ENCODE measurements around the gene TAS2R42.

Gene TAS2R42

DNA sequence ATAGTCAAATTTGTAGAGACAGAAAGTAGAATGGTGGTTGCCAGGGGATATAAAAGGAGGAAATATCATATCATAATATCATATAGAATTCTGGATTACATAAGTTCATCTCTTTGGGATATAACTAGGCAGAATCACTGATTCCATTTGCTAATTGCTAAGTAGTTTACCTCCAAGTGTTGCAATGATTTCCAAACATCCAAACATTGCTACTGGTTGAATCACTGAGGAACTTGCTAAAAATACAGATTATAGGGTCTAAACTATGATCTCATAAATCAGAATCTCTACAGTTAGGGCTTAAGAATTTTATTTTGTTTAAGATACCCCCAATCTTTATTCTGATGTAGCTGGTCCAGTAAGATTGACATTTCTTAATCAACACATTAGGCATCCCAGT is 16.1 kb upstream of the TAS2R42 start:
- no peak overlapping the region for H3K4me3 ChIP-seq (ENCODE audit: low read depth, low read length)
- TF ChIP-seq, protein P1, sequence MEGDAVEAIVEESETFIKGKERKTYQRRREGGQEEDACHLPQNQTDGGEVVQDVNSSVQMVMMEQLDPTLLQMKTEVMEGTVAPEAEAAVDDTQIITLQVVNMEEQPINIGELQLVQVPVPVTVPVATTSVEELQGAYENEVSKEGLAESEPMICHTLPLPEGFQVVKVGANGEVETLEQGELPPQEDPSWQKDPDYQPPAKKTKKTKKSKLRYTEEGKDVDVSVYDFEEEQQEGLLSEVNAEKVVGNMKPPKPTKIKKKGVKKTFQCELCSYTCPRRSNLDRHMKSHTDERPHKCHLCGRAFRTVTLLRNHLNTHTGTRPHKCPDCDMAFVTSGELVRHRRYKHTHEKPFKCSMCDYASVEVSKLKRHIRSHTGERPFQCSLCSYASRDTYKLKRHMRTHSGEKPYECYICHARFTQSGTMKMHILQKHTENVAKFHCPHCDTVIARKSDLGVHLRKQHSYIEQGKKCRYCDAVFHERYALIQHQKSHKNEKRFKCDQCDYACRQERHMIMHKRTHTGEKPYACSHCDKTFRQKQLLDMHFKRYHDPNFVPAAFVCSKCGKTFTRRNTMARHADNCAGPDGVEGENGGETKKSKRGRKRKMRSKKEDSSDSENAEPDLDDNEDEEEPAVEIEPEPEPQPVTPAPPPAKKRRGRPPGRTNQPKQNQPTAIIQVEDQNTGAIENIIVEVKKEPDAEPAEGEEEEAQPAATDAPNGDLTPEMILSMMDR (IDR thresholded peaks at IDR 0.05; ENCODE audit: control insufficient read depth, extremely low read depth, insufficient read depth), result no peak
- no peak for DNase-seq (ENCODE audit: low read depth)

DNA sequence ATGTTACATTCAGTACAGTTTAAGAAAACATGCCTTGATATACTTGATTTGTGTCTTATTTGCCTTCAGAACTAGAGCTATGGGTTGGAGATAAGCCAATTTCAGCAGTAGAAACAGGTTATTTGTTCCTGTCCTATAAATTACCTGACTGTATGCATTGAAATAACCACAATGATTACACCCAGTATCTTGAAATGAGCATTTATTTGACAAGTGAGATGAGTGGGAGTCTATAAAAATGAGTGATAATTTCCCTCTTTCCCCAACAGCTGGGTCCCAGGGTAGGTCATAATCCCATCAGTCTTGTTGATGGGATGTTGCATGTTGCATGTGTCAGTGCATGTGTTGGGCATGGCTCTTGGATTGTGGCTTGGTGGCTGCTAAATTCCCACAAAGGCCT is 3.7 kb downstream of the TAS2R42 start:
- DNase-seq (ENCODE audit: low read depth), result peak; percentile 52
- H3K4me3 ChIP-seq (ENCODE audit: low read depth, low read length), result no peak overlapping the region
- TF ChIP-seq, protein P1 (IDR thresholded peaks at IDR 0.05; ENCODE audit: control insufficient read depth, extremely low read depth, insufficient read depth), result no peak

DNA sequence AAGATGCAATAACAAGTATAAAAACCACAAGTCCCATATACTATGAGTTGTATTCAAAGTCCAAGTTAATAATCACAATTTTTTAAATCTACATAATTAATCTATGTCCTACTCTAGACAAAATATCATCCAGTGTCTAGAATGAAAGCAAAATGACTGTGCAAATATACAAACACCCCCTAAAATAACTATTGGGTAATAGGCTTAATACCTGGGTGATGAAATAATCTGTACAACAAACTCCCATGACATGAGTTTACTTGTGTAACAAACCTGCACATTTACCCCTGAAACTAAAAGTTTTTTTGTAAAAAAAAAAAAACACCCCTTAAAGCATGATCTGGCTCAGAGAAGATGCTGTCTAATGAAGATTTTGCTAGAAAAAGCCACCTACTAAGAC is 4.2 kb downstream of the TAS2R42 start:
- TF ChIP-seq, protein P1 (IDR thresholded peaks at IDR 0.05; ENCODE audit: control insufficient read depth, extremely low read depth, insufficient read depth), result no peak
- no peak for DNase-seq (ENCODE audit: low read depth)
- H3K4me3 ChIP-seq (ENCODE audit: low read depth, low read length), result no peak overlapping the region

DNA sequence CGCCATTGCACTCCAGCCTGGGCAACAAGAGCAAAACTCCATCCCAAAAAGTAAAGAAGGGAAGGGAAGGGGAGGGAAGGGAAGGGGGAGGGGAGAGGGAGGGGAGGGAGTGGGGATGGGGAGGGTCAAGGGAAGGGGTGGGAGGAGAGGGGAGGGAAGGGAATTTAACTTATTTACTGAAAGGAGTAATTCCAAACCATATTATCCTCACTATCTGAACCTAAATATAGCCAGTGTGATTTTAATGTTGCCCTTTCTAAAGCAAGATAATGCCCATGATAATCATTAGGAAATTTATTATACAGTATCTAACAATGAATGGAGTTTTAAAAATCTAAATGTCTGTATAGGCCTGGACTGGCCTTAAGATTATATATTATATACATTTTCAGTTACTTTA is 8.5 kb downstream of the TAS2R42 start:
- H3K4me3 ChIP-seq (ENCODE audit: low read depth, low read length), result no peak overlapping the region
- TF ChIP-seq, protein P1 (IDR thresholded peaks at IDR 0.05; ENCODE audit: control insufficient read depth, extremely low read depth, insufficient read depth), result no peak
- DNase-seq (ENCODE audit: low read depth), result no peak

DNA sequence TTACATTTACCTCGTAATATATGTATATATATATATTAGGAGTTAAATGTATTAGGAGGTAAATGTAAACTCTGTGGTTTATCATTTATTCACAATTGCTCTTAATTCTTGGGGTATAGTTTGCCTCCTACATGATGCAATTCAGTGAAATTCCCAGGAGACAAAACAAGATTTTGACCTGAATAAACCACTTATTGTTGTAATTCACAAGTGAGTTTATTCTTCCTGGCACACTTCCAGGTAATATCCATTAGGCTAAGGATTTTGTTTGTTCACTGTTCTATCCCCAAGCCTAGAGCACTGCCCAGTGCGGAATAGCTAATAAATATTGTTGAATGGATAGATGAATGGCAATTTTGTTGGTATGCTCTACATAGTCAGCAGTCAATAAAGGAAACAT is 12.7 kb downstream of the TAS2R42 start:
- TF ChIP-seq, protein P1 (IDR thresholded peaks at IDR 0.05; ENCODE audit: control insufficient read depth, extremely low read depth, insufficient read depth), result no peak
- H3K4me3 ChIP-seq (ENCODE audit: low read depth, low read length), result no peak overlapping the region
- no peak for DNase-seq (ENCODE audit: low read depth)

DNA sequence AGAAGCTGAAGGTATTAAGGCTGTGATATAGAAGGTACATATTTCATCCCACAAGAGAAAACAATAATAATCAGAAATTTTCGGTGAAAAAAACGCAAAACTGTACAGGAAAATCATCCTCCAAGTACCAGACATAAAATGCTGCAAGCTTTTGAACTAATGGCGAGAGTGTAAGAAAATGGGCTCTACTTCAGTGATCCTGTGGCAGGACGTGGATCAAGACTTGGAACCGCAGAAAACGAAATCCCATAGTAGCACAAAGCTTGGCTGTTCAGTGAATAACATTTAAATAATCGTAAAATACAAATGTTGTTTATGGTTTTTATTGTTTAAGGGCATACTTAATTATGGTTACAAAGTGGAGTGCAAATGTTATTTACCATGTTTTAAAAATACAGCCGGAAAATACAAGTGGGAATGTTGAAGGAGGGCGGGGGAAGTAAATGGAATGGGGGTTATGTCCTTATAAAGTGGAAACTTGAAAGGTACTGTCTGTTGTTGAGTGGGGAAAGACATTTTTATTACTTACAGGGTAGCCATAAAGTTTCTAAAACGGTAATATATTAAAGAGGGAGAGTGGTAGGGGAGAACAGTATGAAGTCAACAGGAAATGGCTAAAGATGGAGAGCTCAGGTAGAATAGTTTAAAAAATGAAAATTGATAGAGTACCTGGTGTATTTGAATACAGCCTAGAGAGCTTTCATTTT is 14.6 kb downstream of the TAS2R42 start:
- DNase-seq (ENCODE audit: low read depth), result no peak
- H3K4me3 ChIP-seq (ENCODE audit: low read depth, low read length), result peak overlapping the region; percentile 80
- TF ChIP-seq, protein P1 (IDR thresholded peaks at IDR 0.05; ENCODE audit: control insufficient read depth, extremely low read depth, insufficient read depth), result no peak

Data from LNCaP clone FGC (cell line).